Measurements from ENCODE around the gene NAPG. TPM values are rescaled to one million over a fixed set of nuclear protein-coding genes. Genes with fewer than 3 reads are reported as not detected.
"Not testable (repeated sequence)": the region's sequence is repeated elsewhere in the genome, so short reads cannot be mapped to it uniquely, and the experiment has no call there.

The NAPG gene
- total RNA-seq, 1 experiment from 2014 or later, result 65.8 TPM

- DNase-seq (ENCODE audit: low spot score), result no peak
Measured at GRCh38 chr18:10514082-10514481, 11.7 kb upstream of the NAPG start.

- DNase-seq (ENCODE audit: low spot score), result no peak
Measured at GRCh38 chr18:10514601-10515000, 11.2 kb upstream of the NAPG start.

GRCh38 chr18:10515456-10515855 lies 10.4 kb upstream of the NAPG start:
- no peak for DNase-seq (ENCODE audit: low spot score)

- no peak for DNase-seq (ENCODE audit: low spot score)
Measured at GRCh38 chr18:10516078-10516477, 9.7 kb upstream of the NAPG start.

- DNase-seq (ENCODE audit: low spot score), result no peak
Measured at GRCh38 chr18:10518595-10519255, 7.1 kb upstream of the NAPG start.

- no peak for DNase-seq (ENCODE audit: low spot score)
Measured at GRCh38 chr18:10519366-10519765, 6.5 kb upstream of the NAPG start.

- peak; percentile 77 for DNase-seq (ENCODE audit: low spot score)
Measured at GRCh38 chr18:10519999-10520935, 5.6 kb upstream of the NAPG start.

- no peak for DNase-seq (ENCODE audit: low spot score)
Measured at GRCh38 chr18:10521566-10521965, 4.3 kb upstream of the NAPG start.

GRCh38 chr18:10522574-10522973 lies 3.3 kb upstream of the NAPG start:
- no peak for DNase-seq (ENCODE audit: low spot score)

- DNase-seq (ENCODE audit: low spot score), result no peak
Measured at GRCh38 chr18:10523544-10523943, 2.3 kb upstream of the NAPG start.

GRCh38 chr18:10524507-10525370 lies 1.1 kb upstream of the NAPG start:
- no peak for DNase-seq (ENCODE audit: low spot score)

GRCh38 chr18:10525371-10525691 lies 496 bp upstream of the NAPG start:
- no peak for DNase-seq (ENCODE audit: low spot score)

GRCh38 chr18:10526561-10526949 lies 728 bp downstream of the NAPG start:
- DNase-seq (ENCODE audit: low spot score), result peak; percentile 9

- no peak for DNase-seq (ENCODE audit: low spot score)
Measured at GRCh38 chr18:10528439-10528838, 2.6 kb downstream of the NAPG start.

- DNase-seq (ENCODE audit: low spot score), result no peak
Measured at GRCh38 chr18:10530002-10530401, 4.2 kb downstream of the NAPG start.

- DNase-seq (ENCODE audit: low spot score), result peak; percentile 28
Measured at GRCh38 chr18:10530852-10531251, 5.0 kb downstream of the NAPG start.

- DNase-seq (ENCODE audit: low spot score), result no peak
Measured at GRCh38 chr18:10533111-10533510, 7.3 kb downstream of the NAPG start.

- DNase-seq (ENCODE audit: low spot score), result no peak
Measured at GRCh38 chr18:10536280-10536679, 10.5 kb downstream of the NAPG start.

GRCh38 chr18:10537765-10538164 lies 11.9 kb downstream of the NAPG start:
- DNase-seq (ENCODE audit: low spot score), result no peak

GRCh38 chr18:10539124-10539523 lies 13.3 kb downstream of the NAPG start:
- DNase-seq (ENCODE audit: low spot score), result not testable (repeated sequence)

- no peak for DNase-seq (ENCODE audit: low spot score)
Measured at GRCh38 chr18:10543277-10543676, 17.4 kb downstream of the NAPG start.

- DNase-seq (ENCODE audit: low spot score), result no peak
Measured at GRCh38 chr18:10544093-10544748, 18.4 kb downstream of the NAPG start.
